HUES64 (cell line): ENCODE data around the gene POLR2H.

Experiments used
- H3K27ac ChIP-seq: 2 replicates; pipeline ENCODE4 v1.7.0; 2013; ENCODE audit warnings: low read depth, low read length, inconsistent platforms
- H3K27me3 ChIP-seq: 2 replicates; pipeline ENCODE4 v1.6.1; 2013; ENCODE audit warnings: mild to moderate bottlenecking, low read length; ENCODE audit not compliant: insufficient read depth
- H3K36me3 ChIP-seq: 2 replicates; pipeline ENCODE4 v1.6.1; 2013; ENCODE audit warnings: mild to moderate bottlenecking, low read length; ENCODE audit not compliant: insufficient read depth
- H3K4me1 ChIP-seq: 2 replicates; pipeline ENCODE4 v1.6.1; 2013; ENCODE audit warnings: mild to moderate bottlenecking, low read length, moderate library complexity; ENCODE audit not compliant: insufficient read depth
- H3K4me3 ChIP-seq: 2 replicates; pipeline ENCODE4 v1.5.1; 2013; ENCODE audit warnings: mild to moderate bottlenecking, low read length, moderate library complexity
- H3K9ac ChIP-seq: 2 replicates; pipeline ENCODE4 v1.6.1; 2013; ENCODE audit warnings: mild to moderate bottlenecking, low read depth, low read length
- H3K9me3 ChIP-seq: 2 replicates; pipeline ENCODE4 v1.6.1; 2013; ENCODE audit warnings: low read depth, low read length; ENCODE audit not compliant: insufficient read depth
- WGBS: fragments of 150-250, 120-280 bp; methylation state at CpG from one replicate; pipeline ENCODE4 v1.1.7; 2013; ENCODE audit warnings: missing lambda C conversion rate; 5-methylcytosine and 5-hydroxymethylcytosine counted together

POLR2H gene

GRCh38 chr3:184381261-184382224, 20.0 kb downstream of the POLR2H start:
- peaks cover 25% of the 10 kb centered on the region for H3K4me1 ChIP-seq
- H3K27me3 ChIP-seq, result peaks cover 60% of the 10 kb centered on the region
- 7% methylated on average over 51 of the region's 55 CpGs for WGBS
- no peaks in the 10 kb centered on the region for H3K36me3 ChIP-seq
- H3K9me3 ChIP-seq, result no peaks in the 10 kb centered on the region
- H3K9ac ChIP-seq, result no peak overlapping the region
- no peak overlapping the region for H3K27ac ChIP-seq
- H3K4me3 ChIP-seq, result peak overlapping the region; percentile 56

- Histone ChIP-seq H3K9me3 (no peaks in the 10 kb centered on the region), H3K36me3 (no peaks in the 10 kb centered on the region), H3K27ac (no peak overlapping the region), H3K9ac (no peak overlapping the region), H3K4me3 (no peak overlapping the region), H3K27me3 (peaks cover 55% of the 10 kb centered on the region), H3K4me1 (peaks cover 18% of the 10 kb centered on the region)
- 90% methylated on average over 13 of the region's 16 CpGs for WGBS
Observed at GRCh38 chr3:184382326-184383032, 21.0 kb downstream of the POLR2H start.

- no peaks in the 10 kb centered on the region for H3K36me3 ChIP-seq
- H3K9ac ChIP-seq, result no peak overlapping the region
- H3K27me3 ChIP-seq, result peaks cover 50% of the 10 kb centered on the region
- 89% methylated on average over 14 of the region's 15 CpGs for WGBS
- no peaks in the 10 kb centered on the region for H3K9me3 ChIP-seq
- H3K4me3 ChIP-seq, result no peak overlapping the region
- peaks cover 11% of the 10 kb centered on the region for H3K4me1 ChIP-seq
- H3K27ac ChIP-seq, result no peak overlapping the region
Observed at GRCh38 chr3:184383033-184383740, 21.7 kb downstream of the POLR2H start.

- Histone ChIP-seq H3K27me3 (peaks cover 39% of the 10 kb centered on the region), H3K36me3 (no peaks in the 10 kb centered on the region), H3K9me3 (no peaks in the 10 kb centered on the region), H3K27ac (no peak overlapping the region), H3K4me3 (no peak overlapping the region), H3K9ac (no peak overlapping the region), H3K4me1 (peaks cover 3% of the 10 kb centered on the region; the same call in 1 of the 2 replicates)
- 93% methylated on average over 9 of the region's 9 CpGs for whole genome bisulfite sequencing
Observed at GRCh38 chr3:184384342-184384741, 22.8 kb downstream of the POLR2H start.

DNA sequence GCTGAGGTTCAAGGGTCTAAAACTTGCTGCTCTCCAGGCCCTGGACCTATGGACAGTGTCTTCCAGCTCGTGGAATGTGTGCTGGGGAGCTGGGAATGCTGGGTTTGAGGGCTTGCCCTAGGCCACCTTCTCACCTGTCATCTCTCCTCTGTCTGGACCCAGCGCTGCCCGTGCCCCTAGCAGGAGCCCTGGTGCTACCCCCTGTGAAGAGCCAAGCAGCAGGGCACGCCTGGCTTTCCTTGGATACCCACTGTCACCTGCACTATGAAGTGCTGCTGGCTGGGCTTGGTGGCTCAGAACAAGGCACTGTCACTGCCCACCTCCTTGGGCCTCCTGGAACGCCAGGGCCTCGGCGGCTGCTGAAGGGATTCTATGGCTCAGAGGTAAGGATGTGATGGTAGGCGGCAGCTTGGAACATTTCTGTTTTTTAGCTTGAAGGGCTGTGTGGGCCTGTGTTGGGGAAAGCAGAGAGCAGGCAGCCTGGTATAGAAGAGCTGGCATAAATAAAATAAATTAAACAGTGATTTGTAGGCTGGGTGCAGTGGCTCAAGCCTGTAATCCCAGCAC, 23.4 kb downstream of the POLR2H start:
- Histone ChIP-seq H3K9ac (no peak overlapping the region), H3K4me1 (peaks cover 2% of the 10 kb centered on the region; the same call in 1 of the 2 replicates), H3K9me3 (no peaks in the 10 kb centered on the region), H3K27me3 (peaks cover 36% of the 10 kb centered on the region), H3K36me3 (no peaks in the 10 kb centered on the region), H3K4me3 (no peak overlapping the region), H3K27ac (no peak overlapping the region)
- 90% methylated on average over 8 of the region's 8 CpGs for WGBS

DNA sequence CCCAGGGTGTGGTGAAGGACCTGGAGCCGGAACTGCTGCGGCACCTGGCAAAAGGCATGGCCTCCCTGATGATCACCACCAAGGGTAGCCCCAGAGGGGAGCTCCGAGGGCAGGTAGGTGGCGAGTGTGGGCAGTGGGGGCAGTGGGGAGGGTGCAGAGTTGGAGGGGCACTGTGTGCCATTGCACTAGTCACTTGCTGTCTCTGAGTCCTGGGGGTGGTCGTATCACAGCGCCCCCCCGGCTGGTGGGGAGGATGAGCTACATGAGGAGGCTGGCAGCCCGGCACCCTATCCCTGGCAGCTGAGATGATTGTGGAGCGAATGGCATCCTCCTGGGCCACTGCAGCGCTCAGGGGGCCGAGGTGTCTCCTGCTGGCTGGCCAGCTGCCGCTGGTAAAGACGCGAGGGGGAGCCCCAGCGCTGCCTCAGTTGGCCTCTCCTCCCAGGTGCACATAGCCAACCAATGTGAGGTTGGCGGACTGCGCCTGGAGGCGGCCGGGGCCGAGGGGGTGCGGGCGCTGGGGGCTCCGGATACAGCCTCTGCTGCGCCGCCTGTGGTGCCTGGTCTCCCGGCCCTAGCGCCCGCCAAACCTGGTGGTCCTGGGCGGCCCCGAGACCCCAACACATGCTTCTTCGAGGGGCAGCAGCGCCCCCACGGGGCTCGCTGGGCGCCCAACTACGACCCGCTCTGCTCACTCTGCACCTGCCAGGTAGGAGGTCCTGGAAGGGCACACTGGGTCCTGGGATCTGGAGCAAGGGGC, 24.7 kb downstream of the POLR2H start:
- 93% methylated on average over 37 of the region's 37 CpGs for WGBS
- H3K27ac ChIP-seq, result no peak overlapping the region
- peaks cover 25% of the 10 kb centered on the region for H3K27me3 ChIP-seq
- H3K4me1 ChIP-seq, result no peaks in the 10 kb centered on the region; the same call in 1 of the 2 replicates
- no peaks in the 10 kb centered on the region for H3K36me3 ChIP-seq
- H3K9ac ChIP-seq, result no peak overlapping the region
- no peak overlapping the region for H3K4me3 ChIP-seq
- no peaks in the 10 kb centered on the region for H3K9me3 ChIP-seq

GRCh38 chr3:184387174-184387714, 25.7 kb downstream of the POLR2H start:
- no peaks in the 10 kb centered on the region for H3K9me3 ChIP-seq
- no peak overlapping the region for H3K9ac ChIP-seq
- H3K27ac ChIP-seq, result no peak overlapping the region
- WGBS, result 92% methylated on average over 12 of the region's 12 CpGs
- H3K27me3 ChIP-seq, result peaks cover 15% of the 10 kb centered on the region
- H3K36me3 ChIP-seq, result no peaks in the 10 kb centered on the region
- H3K4me1 ChIP-seq, result no peaks in the 10 kb centered on the region
- no peak overlapping the region for H3K4me3 ChIP-seq

- Histone ChIP-seq H3K4me3 (no peak overlapping the region), H3K9me3 (no peaks in the 10 kb centered on the region), H3K27me3 (peaks cover 4% of the 10 kb centered on the region; the same call in 1 of the 2 replicates), H3K4me1 (no peaks in the 10 kb centered on the region), H3K27ac (no peak overlapping the region), H3K36me3 (no peaks in the 10 kb centered on the region), H3K9ac (no peak overlapping the region)
- WGBS, result 84% methylated on average over 8 of the region's 8 CpGs
Observed at GRCh38 chr3:184388164-184388935, 26.8 kb downstream of the POLR2H start.

DNA sequence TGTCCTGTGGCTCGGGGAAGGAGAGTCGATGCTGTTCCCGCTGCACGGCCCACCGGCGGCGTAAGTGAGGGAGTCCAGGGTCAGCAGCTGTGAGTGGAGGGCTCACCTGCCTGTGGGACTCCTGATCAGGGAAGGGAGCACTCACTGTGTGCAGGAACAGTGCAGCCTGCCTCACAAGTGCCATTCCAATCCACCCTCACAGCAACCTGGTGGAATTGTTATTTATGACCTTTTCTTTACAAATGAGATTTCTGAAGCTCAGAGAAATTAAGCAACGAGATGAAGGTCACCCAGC, 27.4 kb downstream of the POLR2H start:
- no peaks in the 10 kb centered on the region for H3K9me3 ChIP-seq
- H3K36me3 ChIP-seq, result no peaks in the 10 kb centered on the region
- WGBS, result 91% methylated on average over 8 of the region's 8 CpGs
- H3K4me3 ChIP-seq, result no peak overlapping the region
- no peaks in the 10 kb centered on the region for H3K4me1 ChIP-seq
- H3K27me3 ChIP-seq, result peaks cover 2% of the 10 kb centered on the region; the same call in 1 of the 2 replicates
- H3K9ac ChIP-seq, result no peak overlapping the region
- no peak overlapping the region for H3K27ac ChIP-seq
